Activated T-helper 9 cell treated with anti-CD3 and anti-CD28 coated beads, Interleukin-2, amount 50 U/mL, for 16 hours (primary cell): Measurements from ENCODE around the gene SEMA4D.

Experiments used
- DNase-seq: peaks from one replicate; pipeline ENCODE4 v3.0.0-alpha.2; 2020; ENCODE audit warnings: low read depth

Gene SEMA4D

DNA sequence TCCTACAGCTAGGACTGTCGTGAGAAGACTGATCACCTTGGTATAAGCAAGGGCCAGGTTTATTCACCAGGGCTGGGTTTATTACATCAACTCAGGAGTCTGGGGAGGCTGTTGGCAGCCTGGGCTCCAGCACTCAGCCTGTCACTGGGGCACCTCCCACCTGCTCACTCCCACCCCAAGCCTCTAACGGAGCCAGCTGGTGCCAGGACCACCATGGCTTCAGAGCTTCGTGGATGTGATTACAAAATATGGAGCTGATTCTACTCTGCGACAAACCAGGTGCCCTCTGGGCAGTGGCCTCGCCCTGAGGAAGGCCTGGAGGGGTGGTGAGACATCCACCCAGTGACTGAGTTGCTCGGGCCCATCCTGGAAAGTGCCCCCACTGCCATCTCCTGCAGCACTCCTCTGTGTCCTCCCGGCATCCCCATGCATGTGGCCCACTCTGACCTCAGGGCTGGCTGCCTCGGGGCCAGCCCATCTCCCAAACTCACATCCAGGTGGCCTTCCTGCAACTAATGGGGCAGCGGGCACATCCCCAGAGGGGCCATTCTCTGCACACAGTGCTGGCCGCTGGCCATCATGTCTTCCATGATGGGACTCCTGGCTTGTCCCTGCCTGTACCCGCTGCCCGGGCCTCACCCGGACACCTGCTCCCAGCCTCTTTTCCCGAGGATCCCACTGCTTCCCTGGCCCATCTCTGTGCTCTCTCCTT lies 130.0 kb downstream of the SEMA4D start:
- DNase-seq = no peak

DNA sequence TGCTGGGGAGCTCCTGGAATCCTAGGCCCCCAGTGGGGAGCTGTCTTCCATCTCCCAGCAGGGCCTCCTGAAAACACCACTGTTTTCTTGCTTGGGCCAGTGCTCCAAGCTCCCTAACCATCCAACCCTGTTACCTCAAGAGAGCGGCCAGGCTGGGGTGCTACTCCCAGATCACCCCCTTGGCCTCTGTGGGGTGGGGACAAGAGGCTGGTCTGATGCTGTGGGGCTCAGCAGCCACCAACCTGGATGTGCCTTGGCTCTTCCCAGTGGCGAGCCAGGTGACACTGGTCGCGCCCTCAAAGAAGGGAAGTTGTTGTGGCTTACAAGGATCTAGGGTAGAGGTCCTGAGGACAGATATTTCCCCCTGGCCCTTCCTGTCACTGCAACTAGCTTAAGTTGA lies 130.6 kb downstream of the SEMA4D start:
- DNase-seq = no peak

DNA sequence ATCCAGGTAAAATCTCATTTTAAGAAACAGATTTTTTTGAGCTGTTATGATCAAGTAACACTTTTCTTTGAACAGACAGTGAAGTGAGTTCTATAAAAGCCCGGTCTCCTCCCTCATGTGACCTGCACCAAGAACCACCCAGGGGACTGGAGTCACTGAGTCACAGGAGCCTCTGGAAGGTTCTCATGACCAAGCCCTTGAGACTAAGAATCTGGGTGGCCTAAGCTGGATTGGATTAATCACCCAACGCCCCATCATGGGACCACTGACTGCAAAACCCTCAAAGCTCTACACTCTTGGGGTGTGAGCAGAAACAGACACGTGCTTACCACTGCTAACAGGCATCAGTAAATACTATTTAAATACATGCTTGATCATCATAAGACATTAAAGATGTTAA lies 131.2 kb downstream of the SEMA4D start:
- DNase-seq = no peak

DNA sequence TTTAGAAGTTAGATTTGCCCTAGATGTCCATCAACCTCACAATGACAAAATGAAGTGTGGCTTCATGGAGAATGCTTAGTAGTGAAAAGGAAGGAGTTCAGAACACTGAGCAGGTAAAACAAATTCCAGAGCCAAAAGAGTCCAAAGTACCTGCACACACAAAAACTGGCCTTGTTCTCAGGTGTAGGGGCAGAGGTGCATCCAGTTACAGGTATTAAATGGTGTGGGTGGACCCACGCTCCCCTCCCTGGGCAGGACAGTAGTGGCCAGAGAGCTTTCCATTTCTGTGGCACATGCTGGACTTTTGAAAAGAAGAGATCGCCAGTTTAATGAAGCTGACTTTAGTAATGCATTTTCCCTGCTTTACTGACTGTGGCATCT lies 132.4 kb downstream of the SEMA4D start:
- no peak for DNase-seq

DNA sequence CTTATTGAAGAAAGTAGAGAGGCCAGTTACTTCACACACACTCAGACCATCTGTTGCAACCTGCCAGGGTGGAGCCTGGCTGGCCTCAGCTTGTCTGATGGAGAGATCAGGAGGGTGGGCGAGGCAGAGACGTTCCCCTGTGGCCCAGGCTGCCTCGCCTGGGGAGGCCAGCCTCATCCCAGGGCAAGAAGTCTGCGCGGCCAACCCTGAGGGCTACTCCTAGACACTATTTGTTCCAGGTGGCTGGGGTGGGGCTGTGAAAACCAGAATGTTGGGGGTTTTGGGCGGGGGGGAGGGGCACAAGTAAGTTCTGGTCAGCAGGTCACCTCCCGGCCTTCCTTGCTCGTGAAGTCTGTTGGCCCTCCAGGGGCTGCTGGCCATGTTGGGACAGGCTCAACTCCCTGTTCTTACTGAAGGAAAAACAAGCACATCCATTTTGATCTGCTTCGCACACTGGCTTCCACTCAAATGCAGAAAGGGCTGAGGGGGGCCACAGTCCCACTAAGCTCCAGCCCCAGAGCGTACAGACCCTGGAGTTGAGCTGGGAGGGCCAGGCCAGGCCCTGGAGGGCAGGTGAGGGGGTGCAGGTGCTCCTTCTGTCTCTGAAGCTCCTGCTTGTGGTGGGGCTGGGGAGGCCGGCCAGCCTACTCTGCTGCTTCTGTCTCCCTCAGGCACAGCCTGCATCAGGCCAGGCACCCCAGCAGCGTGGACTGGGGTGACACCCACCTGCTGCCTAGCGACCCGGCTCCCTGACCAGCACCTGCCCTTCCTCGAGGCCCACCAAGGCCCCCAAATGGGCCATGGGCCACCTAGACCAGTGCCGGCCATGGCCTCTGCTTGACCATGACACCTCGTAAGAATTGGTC lies 133.0 kb downstream of the SEMA4D start:
- no peak for DNase-seq

DNA sequence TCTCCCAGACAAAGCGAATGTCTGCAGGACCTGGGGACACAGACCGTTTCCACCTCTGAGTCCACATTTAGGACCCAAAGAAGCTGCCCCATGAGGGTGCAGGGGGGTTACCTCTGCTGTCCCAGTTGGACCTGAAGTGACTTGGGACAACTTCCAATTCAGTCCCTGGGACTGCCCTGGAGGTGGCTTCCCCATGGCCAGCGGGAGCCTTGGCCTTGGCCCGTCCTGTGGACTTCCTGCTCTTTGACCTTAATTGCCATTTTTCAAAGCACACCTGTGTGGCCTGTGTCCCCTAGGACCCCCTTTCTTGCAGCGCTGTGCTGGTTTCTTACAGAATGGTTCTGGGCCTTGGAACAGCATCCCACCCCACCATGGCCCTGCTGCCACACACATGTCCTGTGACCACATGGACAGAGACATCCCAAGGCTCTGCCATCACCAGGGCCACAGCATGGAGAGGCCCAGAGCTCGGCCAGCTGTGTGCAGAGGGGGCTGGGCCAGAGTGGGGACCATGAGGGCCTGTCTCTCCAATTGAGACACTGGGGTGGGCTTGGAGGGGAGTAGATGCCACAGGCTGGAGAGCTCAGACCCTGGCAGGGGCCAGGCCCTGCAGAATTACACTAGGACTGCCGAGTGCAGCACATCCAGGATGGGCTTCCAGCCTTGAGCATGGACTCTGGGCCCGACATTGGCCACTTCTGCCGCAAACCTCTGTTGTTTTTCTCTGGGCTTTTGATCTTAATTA lies 133.8 kb downstream of the SEMA4D start:
- no peak for DNase-seq

DNA sequence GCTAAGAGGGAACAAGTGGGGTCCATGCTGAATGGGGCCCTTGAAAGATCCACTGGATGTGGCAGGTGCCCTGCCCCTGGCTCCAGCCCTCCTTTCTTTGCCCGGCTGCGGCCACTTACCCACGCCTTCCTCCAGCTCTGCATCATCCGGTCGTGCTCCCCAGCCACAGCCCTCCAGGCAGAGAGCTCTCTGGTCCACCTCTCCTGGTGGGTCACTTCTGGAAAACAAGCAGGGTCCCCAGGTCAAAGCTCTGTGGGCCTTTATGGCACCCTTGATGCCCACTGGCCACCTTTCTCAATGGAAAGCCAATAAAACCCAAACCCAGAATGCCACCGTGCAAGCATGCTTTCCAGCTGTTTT lies 134.6 kb downstream of the SEMA4D start:
- no peak for DNase-seq

DNA sequence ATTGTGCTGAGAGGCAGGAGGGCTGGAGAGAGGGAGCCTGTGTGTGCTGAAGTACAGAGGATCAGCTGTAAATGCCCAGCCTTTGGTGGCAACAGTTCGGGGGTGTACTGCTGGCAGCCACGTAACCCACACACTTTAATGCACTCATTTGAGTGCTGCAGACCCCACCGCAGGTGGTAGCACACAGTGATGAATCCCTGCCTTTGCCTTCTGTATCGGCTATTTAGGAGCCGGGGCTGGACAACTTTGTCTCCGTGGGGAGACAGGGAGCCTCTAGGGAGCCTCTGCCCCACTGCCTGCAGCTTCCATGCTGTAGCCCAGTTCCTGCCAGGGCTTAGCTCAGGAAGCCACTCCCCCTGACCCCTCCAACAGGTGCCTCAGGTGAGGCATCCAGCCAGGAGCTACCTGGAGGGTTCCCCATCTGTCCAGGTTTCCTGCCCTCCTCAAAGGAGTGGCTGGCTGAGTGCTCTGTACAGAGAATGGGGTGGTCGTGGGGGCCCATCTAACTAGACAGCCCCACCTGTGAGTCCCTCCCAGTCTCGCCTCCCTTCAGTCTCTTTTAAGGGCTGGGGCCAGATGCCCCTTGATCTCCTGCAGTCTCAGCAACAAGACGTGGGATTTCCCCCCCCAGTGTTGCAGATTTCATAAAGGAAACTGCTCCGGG lies 135.1 kb downstream of the SEMA4D start:
- DNase-seq = no peak

DNA sequence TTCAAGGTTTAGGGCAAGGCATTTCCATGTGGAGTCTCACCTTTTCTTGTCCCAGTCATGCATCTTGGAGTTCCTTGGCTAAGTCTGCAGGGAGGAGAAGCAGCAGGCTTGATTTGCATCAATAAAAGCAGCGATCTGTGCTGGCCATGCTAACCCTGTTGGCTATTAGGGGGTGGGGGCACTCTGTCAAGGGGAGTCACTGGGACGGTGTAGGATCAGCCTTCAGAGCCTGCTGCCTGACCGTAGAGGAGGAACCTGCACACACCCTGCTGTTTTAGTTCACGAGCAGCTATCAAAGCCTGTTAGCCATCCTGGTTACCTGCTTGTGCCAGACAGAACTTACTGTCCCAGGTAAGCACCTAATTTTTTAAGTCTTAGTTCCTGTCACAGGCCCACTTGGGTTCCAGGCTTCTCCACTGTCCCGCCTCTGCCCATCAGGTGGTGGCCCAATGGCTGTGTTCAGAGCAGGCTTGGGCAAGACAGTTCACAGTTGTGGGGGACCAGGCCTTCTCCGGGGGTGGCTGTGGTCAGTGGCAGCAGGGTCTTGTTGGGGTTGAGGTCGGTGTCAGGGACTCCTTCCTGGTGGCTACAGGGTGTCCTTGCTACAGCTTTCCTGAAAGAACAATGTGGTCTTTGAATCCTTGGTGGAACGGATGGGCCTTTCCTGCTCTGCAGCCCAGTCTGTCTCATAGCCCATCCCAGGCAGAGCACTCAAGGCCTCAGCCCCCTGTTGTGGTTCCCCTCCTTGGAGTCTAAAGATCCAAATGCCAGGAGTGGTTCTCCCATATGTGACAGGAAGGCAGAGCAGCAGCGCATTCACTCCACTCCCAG lies 135.9 kb downstream of the SEMA4D start:
- no peak for DNase-seq

DNA sequence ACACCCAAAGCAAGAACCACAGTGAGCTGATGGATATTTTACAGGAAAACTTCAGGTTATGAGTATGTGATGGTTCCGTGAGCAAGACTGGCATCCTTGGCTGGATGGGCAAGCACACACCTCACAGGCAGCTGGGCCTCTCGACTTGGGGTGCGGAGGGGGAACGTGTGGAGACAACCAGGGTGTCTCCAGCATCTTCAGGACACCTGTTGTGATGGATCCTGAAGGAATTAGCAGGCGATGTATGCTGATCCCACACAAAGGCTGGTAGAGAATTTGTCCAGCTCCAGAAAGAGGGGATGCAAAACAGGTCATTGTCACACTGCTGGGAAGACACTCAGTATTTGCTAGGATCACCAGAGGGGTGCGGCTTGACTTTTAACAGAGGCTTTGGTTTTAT lies 136.9 kb downstream of the SEMA4D start:
- no peak for DNase-seq

DNA sequence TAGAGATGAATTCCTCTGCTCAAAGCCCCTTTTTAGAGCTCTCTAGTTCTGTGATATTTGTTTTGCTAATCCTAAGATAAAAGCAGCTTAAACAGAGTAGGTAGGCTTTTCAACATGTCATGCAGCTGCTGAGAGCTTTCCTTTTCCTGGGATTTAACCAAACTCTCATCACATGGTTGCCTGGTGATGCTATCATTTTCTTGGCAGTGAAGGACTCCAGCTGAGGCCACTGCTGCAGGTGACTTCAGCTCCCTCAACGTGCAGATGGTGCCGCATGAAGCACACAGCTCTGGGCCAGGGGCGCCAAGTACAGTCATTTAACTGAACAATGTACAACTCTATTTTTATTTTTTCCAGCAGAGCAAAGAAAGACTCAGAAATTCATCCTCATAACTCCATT lies 137.4 kb downstream of the SEMA4D start:
- no peak for DNase-seq

DNA sequence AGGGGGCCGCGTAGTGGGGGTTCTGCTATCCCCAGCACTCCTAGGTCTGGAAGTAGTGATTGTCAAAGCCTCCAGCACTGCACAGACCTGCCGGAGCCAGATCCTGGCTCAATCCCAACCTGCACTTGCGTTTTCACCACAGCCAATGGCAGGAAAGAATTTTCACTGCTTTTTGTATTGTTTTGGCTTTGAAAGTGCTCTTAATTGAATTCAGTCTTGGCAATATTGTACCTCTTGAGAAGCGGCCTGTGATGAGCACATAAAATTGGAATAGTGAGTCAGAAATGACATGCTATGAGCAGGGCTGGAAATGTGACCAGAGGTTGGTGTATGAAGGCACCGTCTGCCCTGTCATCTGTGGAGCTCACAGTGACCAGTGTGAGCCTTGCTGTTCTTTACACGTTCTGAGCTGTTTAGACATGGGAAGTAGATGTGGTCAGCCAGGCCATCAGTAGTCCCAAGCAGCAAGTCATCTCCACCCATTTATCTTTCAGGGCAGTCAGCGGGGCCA lies 138.1 kb downstream of the SEMA4D start:
- DNase-seq = no peak

DNA sequence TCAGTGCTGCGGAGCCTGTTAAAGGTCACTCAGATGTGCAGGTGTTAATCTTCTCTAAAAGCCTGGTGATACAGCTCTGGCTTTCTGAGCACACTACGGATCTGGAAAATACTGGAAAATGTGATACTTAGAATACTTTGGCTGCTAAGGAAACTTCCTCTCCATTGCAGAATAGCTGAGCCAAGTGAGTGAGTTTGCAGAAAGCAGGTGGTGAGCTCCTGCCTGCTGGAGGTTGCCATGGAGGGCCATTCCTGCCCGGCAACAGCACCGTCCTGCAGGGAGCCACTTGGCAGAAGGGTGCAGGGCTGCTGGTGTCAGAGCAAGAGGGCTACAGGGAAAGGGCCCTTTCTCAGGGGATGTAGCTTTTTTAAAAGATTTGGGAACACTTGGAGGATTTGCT lies 138.9 kb downstream of the SEMA4D start:
- no peak for DNase-seq

DNA sequence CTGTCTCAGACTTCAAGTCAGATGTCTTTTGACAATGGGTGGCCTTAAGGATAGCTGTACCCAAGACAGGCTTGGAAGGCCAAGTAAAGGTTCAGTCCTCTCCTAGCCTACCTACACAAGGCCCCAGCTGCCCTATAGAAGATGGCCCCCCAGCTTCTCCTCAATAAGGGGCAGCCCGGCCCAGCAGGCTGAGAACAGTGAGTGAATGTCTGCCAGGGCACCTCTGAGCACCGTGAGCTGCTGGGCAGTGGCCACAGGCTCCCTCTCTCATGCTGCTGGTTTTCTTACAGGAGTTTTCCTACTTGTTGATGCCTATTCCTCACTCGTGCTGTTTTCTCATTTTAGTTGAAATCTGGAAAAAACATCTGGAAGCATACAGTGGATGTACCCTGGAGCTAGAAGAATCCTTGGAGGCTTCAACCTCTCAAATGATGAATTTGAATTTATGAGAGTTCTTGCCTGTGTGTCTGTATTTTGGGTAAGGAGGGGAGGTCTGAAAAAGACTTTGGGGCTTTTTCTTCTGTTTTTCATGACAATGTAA lies 139.5 kb downstream of the SEMA4D start:
- DNase-seq = no peak

DNA sequence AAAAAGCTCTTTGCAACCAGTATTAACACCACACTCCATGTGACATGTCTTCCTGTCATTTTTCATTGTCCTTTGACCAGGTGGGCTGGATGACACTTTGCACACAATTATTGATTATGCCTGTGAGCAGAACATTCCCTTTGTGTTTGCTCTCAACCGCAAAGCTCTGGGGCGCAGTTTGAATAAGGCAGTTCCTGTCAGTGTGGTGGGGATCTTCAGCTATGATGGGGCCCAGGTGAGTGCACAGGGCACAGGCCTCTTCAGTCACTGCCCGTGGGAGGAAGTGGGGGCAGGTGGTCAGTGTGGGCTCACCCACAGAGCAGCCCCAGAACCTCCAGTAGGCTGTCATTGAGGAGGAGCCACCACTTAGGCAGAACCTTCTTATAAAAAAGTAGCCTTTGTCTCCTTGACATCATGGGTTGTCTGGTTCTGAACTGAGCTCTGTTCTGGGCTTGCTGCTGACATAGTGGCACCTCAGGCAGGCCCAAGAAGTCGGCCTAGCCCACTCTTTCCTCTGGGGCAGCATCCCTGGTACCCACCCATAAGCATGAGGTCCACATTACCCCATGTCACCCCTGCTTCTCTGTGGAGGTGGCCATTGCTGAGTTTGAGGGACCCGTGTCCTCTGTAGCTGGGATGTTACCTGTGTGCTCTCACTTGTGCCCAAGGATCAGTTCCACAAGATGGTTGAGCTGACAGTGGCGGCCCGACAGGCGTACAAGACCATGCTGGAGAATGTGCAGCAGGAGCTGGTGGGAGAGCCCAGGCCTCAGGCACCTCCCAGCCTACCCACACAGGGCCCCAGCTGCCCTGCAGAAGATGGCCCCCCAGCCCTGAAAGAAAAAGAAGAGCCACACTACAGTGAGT lies 140.3 kb downstream of the SEMA4D start:
- no peak for DNase-seq

DNA sequence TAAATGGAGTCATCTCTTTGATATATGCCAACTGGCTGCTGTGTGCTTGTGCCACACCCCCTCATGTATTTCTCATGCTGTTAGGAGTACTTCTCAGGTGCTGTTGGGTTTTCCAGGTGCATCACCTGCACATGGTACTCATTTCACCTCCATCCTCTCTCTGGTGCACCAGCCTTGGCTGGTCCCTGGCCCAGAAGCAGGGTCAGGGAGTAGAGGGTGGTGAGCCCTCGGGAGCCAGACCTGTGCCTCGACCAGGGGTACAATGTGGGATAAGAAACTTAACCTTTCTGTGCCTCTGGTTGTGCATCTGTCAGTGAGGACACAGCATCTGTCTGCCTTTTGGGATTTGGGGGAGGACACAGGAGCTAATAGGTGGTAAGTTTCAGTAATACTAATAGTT lies 141.1 kb downstream of the SEMA4D start:
- DNase-seq = no peak

DNA sequence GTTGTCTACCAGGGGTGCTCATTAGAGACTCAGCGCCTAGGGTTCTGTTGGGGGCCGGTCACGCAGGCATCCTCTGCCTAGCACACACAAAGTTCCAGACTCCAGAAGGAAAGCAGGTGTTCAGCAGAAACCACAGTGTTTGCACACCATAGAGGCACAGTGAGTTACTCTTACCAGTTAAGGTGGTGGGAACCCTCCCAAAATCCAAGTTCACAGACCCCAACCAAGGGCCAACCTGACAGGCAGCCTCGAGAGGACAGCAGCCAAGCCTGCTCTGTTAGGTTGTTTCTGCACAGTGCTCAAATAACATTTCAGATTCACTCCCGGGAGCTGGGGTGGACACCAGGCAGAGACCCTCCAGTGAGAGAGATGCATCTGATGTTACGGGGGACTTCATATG lies 143.4 kb downstream of the SEMA4D start:
- DNase-seq = no peak

DNA sequence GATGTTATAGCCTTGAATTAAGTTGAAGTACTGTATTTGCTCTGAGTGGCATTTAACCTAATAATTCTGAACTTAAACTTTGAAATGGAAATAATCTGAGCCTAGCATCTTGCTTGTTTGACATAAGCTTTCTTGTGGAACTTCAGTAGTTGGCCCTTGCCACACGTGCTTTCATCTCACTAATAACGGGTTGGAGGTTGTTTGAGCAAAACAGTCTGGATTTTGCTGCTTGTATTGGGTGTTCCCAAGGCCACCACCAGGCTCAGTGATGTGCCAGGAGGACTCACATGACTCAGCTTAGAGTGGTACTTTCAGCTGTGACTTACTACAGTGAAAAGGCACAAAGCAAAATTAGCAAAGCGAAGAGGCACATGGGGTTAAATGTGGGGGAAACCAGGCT lies 143.9 kb downstream of the SEMA4D start:
- no peak for DNase-seq

DNA sequence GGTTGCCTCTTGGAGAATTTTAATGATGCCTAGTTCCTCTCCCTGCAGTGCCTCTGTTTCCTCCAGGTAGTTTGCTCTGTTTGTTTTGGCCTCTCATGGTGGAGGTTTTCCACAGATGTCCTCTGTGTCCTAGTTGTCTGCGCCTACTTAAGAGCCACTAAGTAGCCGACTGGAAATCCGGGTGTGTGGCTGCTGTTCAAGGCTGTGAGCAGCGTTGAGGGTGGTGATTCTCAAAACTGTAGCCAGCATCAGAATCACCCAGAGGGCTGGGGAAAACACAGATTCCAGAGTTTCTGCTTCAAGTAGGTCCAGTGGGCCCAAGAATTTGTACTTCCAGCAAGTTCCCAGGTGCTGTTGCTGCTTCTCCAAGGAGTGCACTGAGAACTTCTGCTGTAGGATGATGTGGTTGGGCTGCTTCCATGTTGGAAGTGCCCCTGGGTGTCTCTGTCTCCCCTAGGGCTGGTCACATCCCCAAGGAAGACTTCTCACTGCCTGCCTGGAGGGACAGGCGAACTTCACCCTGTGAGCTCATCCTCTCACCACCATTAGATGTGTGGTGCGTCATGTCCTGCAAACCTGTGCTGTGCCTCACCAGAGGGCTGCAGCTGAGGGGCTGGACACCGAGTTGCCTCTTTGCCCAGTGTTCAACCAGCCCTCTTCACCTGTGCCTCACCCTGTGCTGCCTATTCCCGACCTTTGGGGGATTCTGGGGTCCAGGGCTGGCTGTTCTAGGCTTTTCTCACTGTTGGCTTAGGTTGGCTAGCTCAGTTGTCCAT lies 144.9 kb downstream of the SEMA4D start:
- no peak for DNase-seq
